HEK293 (cell line): Measurements from ENCODE around the gene NOC2L.

ENCODE experiments used
- GLIS2 ChIP-seq: fragments of 450-650 bp; formaldehyde crosslinking; IDR thresholded peaks from 2 replicates; pipeline ENCODE4 v1.5.1; 2016; ENCODE audit warnings: missing biosample characterization, missing genetic modification characterization
- KLF8 ChIP-seq: fragments of 450-650 bp; formaldehyde crosslinking; IDR thresholded peaks from 2 replicates; pipeline ENCODE4 v1.5.1; 2016; ENCODE audit warnings: missing biosample characterization, missing genetic modification characterization
- KLF9 ChIP-seq: fragments of 450-650 bp; formaldehyde crosslinking; IDR thresholded peaks from 2 replicates; pipeline ENCODE4 v1.5.1; 2016; ENCODE audit warnings: missing biosample characterization, missing genetic modification characterization, low read depth
- OVOL3 ChIP-seq: fragments of 450-650 bp; formaldehyde crosslinking; IDR thresholded peaks from 2 replicates; pipeline ENCODE4 v1.5.1; 2016; ENCODE audit warnings: missing biosample characterization, missing genetic modification characterization
- ZBTB1 ChIP-seq: fragments of 450-650 bp; formaldehyde crosslinking; IDR thresholded peaks from 2 replicates; pipeline ENCODE4 v1.5.1; 2016; ENCODE audit warnings: missing biosample characterization, missing genetic modification characterization
- ZBTB17 ChIP-seq: fragments of 450-650 bp; formaldehyde crosslinking; IDR thresholded peaks from 2 replicates; pipeline ENCODE4 v1.5.1; 2016; ENCODE audit warnings: missing biosample characterization, missing genetic modification characterization
- ZNF112 ChIP-seq: fragments of 450-650 bp; formaldehyde crosslinking; IDR thresholded peaks from 2 replicates; pipeline ENCODE4 v1.5.0; 2017; ENCODE audit warnings: missing biosample characterization, missing genetic modification characterization
- ZNF324 ChIP-seq: fragments of 450-650 bp; formaldehyde crosslinking; IDR thresholded peaks from 2 replicates; pipeline ENCODE4 v1.5.1; 2016; ENCODE audit warnings: missing biosample characterization, missing genetic modification characterization
- ZNF416 ChIP-seq: fragments of 450-650 bp; formaldehyde crosslinking; IDR thresholded peaks from 2 replicates; pipeline ENCODE4 v1.5.1; 2016; ENCODE audit warnings: missing biosample characterization, missing genetic modification characterization
- ZNF426 ChIP-seq: fragments of 450-650 bp; formaldehyde crosslinking; IDR thresholded peaks from 2 replicates; pipeline ENCODE4 v1.5.1; 2017; ENCODE audit warnings: missing biosample characterization, missing genetic modification characterization, mild to moderate bottlenecking, inconsistent platforms, moderate library complexity
- ZNF521 ChIP-seq: fragments of 450-650 bp; formaldehyde crosslinking; IDR thresholded peaks from 2 replicates; pipeline ENCODE4 v1.5.1; 2017; ENCODE audit warnings: missing biosample characterization, mild to moderate bottlenecking, missing genetic modification characterization
- ZNF529 ChIP-seq: fragments of 450-650 bp; formaldehyde crosslinking; IDR thresholded peaks from 2 replicates; pipeline ENCODE4 v1.5.1; 2017; ENCODE audit warnings: missing genetic modification characterization, missing biosample characterization; ENCODE audit not compliant: insufficient replicate concordance
- ZNF610 ChIP-seq: fragments of 450-650 bp; formaldehyde crosslinking; IDR thresholded peaks from 2 replicates; pipeline ENCODE4 v1.5.1; 2016; ENCODE audit warnings: missing biosample characterization, missing genetic modification characterization, borderline replicate concordance
- ZNF624 ChIP-seq: fragments of 450-650 bp; formaldehyde crosslinking; IDR thresholded peaks from 2 replicates; pipeline ENCODE4 v1.5.1; 2017; ENCODE audit warnings: missing biosample characterization, missing genetic modification characterization
- ZNF654 ChIP-seq: fragments of 450-650 bp; formaldehyde crosslinking; IDR thresholded peaks from 2 replicates; pipeline ENCODE4 v1.5.1; 2016; ENCODE audit warnings: low read depth, missing biosample characterization, missing genetic modification characterization
- ZNF707 ChIP-seq: fragments of 450-650 bp; formaldehyde crosslinking; IDR thresholded peaks from 2 replicates; pipeline ENCODE4 v1.5.1; 2016; ENCODE audit warnings: missing biosample characterization, missing genetic modification characterization
- TF ChIP-seq, protein P1 (sequence below): fragments of 450-650 bp; formaldehyde crosslinking; IDR thresholded peaks from 2 replicates; pipeline ENCODE4 v1.5.1; 2016; ENCODE audit warnings: missing biosample characterization, missing genetic modification characterization
- TF ChIP-seq, protein P2 (sequence below): fragments of 450-650 bp; IDR thresholded peaks from 2 replicates; pipeline ENCODE4 v1.5.1; 2018; ENCODE audit warnings: missing biosample characterization, missing genetic modification characterization
- TF ChIP-seq, protein P3 (sequence below): fragments of 450-650 bp; formaldehyde crosslinking; IDR thresholded peaks from 2 replicates; pipeline ENCODE4 v1.5.1; 2017; ENCODE audit warnings: missing biosample characterization, mild to moderate bottlenecking, missing genetic modification characterization, moderate library complexity
- TF ChIP-seq, protein P4 (sequence below): fragments of 450-650 bp; formaldehyde crosslinking; IDR thresholded peaks from 2 replicates; pipeline ENCODE4 v1.5.1; 2016; ENCODE audit warnings: missing biosample characterization, missing genetic modification characterization
- TF ChIP-seq, protein P5 (sequence below): fragments of 450-650 bp; formaldehyde crosslinking; IDR thresholded peaks from 2 replicates; pipeline ENCODE4 v1.5.1; 2016; ENCODE audit warnings: missing biosample characterization, missing genetic modification characterization
- TF ChIP-seq, protein P6 (sequence below): fragments of 450-650 bp; formaldehyde crosslinking; IDR thresholded peaks from 2 replicates; pipeline ENCODE4 v1.5.1; 2016; ENCODE audit warnings: missing biosample characterization, missing genetic modification characterization
- TF ChIP-seq, protein P7 (sequence below): fragments of 450-650 bp; formaldehyde crosslinking; IDR thresholded peaks from 2 replicates; pipeline ENCODE4 v1.5.1; 2016; ENCODE audit warnings: missing biosample characterization, missing genetic modification characterization

NOC2L gene

DNA sequence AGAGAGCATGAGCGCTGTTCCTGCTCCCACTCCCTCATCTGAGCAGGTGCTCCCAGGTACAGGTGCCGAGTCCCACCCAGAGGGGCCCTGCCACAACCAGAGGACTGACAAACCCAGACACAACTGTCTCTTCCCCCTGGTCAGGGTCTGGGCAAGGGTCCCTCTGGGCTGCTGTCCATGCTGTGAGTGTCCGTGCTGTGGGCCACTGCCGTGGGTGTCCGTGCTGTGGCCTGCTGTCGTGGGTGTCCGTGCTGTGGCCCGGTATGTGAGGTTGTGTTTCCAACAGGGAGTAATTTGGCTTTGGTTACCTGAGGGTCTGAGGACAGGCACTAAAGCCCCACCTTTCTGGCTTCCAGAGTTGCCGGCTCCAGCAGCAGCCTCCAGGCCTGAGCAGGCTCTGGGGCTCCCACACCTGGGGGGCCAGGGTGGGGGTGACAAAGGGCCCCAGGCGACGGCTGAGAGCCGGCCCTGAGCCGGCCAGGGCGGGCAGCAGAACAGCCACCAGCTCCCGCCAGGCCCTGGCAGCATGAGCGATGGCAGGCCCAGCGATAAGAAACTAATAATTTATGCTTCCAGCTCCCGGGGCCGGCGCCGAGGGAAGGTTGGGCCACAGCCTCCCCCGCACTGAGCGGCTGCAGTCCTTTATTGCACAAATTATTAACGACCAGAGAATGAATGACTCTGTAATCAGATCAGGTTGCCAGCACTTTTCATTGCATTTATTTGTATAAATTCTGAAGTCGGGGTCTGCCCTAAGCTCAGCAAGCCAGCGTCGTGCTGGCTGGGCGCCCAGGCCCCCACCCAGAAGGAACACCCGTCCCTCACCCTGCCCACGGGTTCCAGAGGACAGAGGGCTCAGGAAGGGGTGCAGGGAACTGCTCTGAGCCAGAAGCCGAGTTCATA lies 42.6 kb downstream of the NOC2L start (continued):
- TF ChIP-seq, protein P1, sequence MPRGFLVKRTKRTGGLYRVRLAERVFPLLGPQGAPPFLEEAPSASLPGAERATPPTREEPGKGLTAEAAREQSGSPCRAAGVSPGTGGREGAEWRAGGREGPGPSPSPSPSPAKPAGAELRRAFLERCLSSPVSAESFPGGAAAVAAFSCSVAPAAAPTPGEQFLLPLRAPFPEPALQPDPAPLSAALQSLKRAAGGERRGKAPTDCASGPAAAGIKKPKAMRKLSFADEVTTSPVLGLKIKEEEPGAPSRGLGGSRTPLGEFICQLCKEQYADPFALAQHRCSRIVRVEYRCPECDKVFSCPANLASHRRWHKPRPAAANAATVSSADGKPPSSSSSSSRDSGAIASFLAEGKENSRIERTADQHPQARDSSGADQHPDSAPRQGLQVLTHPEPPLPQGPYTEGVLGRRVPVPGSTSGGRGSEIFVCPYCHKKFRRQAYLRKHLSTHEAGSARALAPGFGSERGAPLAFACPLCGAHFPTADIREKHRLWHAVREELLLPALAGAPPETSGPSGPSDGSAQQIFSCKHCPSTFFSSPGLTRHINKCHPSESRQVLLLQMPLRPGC (tag by site-specific recombination), result no peak
- TF ChIP-seq ZBTB17 (tag by site-specific recombination) (no peak), GLIS2 (tag by site-specific recombination) (peak; percentile 52), ZNF521 (tag by site-specific recombination) (no peak), OVOL3 (tag by site-specific recombination) (no peak), ZNF654 (tag by site-specific recombination) (no peak), ZNF426 (tag by site-specific recombination) (no peak), ZNF324 (tag by site-specific recombination) (no peak), ZNF416 (tag by site-specific recombination) (no peak), KLF8 (peak; percentile 56; the same call in 1 of the 2 replicates), ZNF529 (tag by site-specific recombination) (no peak), ZNF112 (tag by site-specific recombination) (no peak), ZNF610 (peak; percentile 80; the same call in 1 of the 2 replicates), KLF9 (tag by site-specific recombination) (no peak), ZNF624 (tag by site-specific recombination) (no peak), ZNF707 (tag by site-specific recombination) (no peak), ZBTB1 (tag by site-specific recombination) (no peak)
- TF ChIP-seq, protein P2, sequence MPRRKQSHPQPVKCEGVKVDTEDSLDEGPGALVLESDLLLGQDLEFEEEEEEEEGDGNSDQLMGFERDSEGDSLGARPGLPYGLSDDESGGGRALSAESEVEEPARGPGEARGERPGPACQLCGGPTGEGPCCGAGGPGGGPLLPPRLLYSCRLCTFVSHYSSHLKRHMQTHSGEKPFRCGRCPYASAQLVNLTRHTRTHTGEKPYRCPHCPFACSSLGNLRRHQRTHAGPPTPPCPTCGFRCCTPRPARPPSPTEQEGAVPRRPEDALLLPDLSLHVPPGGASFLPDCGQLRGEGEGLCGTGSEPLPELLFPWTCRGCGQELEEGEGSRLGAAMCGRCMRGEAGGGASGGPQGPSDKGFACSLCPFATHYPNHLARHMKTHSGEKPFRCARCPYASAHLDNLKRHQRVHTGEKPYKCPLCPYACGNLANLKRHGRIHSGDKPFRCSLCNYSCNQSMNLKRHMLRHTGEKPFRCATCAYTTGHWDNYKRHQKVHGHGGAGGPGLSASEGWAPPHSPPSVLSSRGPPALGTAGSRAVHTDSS (tag by site-specific recombination), result no peak
- TF ChIP-seq, protein P3, sequence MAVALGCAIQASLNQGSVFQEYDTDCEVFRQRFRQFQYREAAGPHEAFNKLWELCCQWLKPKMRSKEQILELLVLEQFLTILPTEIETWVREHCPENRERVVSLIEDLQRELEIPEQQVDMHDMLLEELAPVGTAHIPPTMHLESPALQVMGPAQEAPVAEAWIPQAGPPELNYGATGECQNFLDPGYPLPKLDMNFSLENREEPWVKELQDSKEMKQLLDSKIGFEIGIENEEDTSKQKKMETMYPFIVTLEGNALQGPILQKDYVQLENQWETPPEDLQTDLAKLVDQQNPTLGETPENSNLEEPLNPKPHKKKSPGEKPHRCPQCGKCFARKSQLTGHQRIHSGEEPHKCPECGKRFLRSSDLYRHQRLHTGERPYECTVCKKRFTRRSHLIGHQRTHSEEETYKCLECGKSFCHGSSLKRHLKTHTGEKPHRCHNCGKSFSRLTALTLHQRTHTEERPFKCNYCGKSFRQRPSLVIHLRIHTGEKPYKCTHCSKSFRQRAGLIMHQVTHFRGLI, result peak; percentile 76; the same call in 1 of the 2 replicates
- TF ChIP-seq, protein P4, sequence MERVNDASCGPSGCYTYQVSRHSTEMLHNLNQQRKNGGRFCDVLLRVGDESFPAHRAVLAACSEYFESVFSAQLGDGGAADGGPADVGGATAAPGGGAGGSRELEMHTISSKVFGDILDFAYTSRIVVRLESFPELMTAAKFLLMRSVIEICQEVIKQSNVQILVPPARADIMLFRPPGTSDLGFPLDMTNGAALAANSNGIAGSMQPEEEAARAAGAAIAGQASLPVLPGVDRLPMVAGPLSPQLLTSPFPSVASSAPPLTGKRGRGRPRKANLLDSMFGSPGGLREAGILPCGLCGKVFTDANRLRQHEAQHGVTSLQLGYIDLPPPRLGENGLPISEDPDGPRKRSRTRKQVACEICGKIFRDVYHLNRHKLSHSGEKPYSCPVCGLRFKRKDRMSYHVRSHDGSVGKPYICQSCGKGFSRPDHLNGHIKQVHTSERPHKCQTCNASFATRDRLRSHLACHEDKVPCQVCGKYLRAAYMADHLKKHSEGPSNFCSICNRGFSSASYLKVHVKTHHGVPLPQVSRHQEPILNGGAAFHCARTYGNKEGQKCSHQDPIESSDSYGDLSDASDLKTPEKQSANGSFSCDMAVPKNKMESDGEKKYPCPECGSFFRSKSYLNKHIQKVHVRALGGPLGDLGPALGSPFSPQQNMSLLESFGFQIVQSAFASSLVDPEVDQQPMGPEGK (tag by site-specific recombination), result peak; percentile 84
- TF ChIP-seq, protein P5, sequence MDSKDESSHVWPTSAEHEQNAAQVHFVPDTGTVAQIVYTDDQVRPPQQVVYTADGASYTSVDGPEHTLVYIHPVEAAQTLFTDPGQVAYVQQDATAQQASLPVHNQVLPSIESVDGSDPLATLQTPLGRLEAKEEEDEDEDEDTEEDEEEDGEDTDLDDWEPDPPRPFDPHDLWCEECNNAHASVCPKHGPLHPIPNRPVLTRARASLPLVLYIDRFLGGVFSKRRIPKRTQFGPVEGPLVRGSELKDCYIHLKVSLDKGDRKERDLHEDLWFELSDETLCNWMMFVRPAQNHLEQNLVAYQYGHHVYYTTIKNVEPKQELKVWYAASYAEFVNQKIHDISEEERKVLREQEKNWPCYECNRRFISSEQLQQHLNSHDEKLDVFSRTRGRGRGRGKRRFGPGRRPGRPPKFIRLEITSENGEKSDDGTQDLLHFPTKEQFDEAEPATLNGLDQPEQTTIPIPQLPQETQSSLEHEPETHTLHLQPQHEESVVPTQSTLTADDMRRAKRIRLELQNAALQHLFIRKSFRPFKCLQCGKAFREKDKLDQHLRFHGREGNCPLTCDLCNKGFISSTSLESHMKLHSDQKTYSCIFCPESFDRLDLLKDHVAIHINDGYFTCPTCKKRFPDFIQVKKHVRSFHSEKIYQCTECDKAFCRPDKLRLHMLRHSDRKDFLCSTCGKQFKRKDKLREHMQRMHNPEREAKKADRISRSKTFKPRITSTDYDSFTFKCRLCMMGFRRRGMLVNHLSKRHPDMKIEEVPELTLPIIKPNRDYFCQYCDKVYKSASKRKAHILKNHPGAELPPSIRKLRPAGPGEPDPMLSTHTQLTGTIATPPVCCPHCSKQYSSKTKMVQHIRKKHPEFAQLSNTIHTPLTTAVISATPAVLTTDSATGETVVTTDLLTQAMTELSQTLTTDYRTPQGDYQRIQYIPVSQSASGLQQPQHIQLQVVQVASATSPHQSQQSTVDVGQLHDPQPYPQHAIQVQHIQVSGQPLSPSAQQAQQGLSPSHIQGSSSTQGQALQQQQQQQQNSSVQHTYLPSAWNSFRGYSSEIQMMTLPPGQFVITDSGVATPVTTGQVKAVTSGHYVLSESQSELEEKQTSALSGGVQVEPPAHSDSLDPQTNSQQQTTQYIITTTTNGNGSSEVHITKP (tag by site-specific recombination), result no peak
- TF ChIP-seq, protein P6, sequence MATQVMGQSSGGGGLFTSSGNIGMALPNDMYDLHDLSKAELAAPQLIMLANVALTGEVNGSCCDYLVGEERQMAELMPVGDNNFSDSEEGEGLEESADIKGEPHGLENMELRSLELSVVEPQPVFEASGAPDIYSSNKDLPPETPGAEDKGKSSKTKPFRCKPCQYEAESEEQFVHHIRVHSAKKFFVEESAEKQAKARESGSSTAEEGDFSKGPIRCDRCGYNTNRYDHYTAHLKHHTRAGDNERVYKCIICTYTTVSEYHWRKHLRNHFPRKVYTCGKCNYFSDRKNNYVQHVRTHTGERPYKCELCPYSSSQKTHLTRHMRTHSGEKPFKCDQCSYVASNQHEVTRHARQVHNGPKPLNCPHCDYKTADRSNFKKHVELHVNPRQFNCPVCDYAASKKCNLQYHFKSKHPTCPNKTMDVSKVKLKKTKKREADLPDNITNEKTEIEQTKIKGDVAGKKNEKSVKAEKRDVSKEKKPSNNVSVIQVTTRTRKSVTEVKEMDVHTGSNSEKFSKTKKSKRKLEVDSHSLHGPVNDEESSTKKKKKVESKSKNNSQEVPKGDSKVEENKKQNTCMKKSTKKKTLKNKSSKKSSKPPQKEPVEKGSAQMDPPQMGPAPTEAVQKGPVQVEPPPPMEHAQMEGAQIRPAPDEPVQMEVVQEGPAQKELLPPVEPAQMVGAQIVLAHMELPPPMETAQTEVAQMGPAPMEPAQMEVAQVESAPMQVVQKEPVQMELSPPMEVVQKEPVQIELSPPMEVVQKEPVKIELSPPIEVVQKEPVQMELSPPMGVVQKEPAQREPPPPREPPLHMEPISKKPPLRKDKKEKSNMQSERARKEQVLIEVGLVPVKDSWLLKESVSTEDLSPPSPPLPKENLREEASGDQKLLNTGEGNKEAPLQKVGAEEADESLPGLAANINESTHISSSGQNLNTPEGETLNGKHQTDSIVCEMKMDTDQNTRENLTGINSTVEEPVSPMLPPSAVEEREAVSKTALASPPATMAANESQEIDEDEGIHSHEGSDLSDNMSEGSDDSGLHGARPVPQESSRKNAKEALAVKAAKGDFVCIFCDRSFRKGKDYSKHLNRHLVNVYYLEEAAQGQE (tag by site-specific recombination), result no peak
- TF ChIP-seq, protein P7, sequence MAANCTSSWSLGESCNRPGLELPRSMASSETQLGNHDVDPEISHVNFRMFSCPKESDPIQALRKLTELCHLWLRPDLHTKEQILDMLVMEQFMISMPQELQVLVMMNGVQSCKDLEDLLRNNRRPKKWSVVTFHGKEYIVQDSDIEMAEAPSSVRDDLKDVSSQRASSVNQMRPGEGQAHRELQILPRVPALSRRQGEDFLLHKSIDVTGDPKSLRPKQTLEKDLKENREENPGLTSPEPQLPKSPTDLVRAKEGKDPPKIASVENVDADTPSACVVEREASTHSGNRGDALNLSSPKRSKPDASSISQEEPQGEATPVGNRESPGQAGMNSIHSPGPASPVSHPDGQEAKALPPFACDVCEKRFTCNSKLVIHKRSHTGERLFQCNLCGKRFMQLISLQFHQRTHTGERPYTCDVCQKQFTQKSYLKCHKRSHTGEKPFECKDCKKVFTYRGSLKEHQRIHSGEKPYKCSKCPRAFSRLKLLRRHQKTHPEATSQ (tag by site-specific recombination), result no peak
